ENCODE data around the gene FHOD3.

DNA sequence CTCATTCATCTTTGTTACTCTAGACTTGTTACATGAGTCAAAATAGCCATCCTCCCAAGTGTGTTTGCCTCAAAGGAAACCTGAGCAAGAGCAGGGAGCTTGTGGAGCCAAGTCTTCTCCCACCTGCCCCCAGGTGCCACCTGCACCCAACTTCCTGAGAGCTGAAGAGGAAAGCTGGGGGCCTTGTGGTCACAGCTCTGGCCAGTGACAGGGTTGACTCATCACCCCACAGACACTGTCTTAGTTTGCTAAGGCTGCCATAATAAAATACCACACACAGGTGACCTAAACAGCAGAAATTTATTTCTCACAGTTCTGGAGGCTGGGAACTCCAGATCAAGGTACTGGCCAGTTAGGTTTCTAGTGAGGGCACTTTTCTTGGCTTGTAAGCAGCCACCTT, 431.7 kb downstream of the FHOD3 start:
- TF ChIP-seq CTCF (IDR thresholded peaks at IDR 0.05) (no peak), POLR2A (IDR thresholded peaks at IDR 0.05) (no peak)
